ENCODE results near the gene RSL1D1.
"Not testable (repeated sequence)": the region's sequence is repeated elsewhere in the genome, so short reads cannot be mapped to it uniquely, and the experiment has no call there.

RSL1D1 gene

DNA sequence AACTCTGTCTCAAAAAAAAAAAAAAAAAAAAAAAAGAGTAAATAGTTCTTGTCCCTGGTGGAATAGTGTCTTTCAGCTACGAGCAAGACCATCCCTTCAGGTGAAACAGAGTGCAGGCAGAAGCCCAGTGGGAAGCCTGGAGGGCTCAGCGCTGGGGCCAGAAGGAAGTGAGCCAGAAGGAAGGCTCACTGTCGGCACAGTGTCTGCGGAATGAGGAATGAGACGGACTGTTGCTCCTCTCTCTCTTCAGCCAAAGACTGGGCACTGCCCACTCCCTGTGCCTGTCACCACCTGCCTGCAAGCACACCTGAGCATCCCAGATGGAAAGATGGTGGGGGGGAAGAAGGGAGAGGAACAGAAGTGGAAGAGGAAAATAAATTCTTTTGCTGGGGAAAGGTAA lies 7.5 kb downstream of the RSL1D1 start:
- DNase-seq (ENCODE audit: low spot score): no peak

DNA sequence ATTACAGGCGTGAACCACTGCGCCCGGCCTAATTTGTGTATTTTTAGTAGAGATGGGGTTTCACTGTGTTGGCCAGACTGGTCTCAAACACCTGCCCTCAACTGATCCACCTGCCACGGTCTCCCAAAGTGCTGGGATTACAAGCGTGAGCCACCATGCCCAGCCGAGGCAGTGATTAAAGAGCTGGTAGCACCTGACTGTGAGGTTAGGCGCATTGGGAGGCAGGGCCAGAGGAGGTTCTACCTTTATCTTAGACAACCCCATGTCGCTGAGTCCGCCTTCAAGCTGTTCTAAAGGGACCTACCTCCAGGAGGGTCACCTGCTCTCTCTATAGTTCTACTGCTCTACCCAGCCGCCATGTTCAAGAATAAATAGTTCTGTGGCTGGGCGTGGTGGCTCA lies 8.1 kb downstream of the RSL1D1 start:
- no peak for DNase-seq (ENCODE audit: low spot score)

DNA sequence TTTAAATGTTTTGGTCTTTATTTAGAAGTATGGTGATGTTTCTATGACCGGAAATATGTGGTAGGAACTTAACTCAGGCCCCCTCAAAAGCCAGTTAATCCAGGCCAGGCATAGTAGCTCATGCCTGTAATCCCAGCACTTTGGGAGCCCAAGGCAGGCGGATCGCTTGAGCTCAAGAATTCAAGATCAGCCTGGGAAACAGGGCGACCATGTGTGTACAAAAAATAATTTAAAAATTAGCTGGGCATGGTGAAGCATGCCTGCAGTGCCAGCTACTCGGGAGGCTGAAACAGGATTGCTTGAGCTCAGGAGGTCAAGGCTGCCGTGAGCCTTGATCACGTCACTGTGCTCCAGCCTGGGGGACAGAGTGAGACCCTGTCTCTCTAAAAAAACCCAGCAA lies 10.3 kb downstream of the RSL1D1 start:
- DNase-seq (ENCODE audit: low spot score): no peak

GRCh38 chr16:11836650-11837244 lies 14.6 kb downstream of the RSL1D1 start:
- no peak for DNase-seq (ENCODE audit: low spot score)

- no peak for DNase-seq (ENCODE audit: low spot score)
Measured at GRCh38 chr16:11835891-11836649, 15.3 kb downstream of the RSL1D1 start.

GRCh38 chr16:11835309-11835708 lies 16.0 kb downstream of the RSL1D1 start:
- no peak for DNase-seq (ENCODE audit: low spot score)

DNA sequence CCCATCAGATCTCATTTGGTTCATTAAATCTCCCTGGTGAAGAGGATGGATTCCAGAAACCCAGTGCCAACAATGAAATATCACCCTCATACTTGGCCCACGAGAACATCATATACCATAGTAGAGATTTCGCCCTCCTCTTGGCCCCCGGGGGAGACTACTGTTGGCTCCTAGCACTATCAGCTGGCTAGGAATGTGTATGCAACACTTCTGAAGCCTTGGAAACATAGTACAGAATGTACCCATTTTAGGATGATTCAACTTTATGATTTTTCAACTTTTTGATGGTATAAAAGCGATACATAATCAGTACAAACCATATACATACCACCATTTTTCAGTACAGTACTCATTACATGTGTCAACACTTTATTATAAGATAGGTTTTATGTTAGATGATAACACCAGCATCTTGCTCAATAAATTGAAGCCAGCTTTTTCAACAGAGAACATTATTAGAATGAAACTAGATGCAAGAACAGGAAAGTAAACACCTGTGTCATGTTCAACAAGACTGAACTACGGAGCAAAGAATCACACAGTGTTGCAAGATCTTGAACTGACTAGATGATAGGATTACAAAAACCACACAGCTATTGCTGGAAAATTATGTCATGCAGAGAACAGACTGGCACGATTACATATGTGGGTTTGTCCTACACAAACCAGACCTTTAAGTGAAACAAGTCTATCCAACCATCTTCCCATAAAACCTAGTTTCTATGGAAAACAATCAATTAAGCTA lies 17.2 kb downstream of the RSL1D1 start:
- DNase-seq (ENCODE audit: low spot score): no peak

- DNase-seq (ENCODE audit: low spot score): no peak
Measured at GRCh38 chr16:11828696-11829095, 22.6 kb downstream of the RSL1D1 start.

- not testable (repeated sequence) for DNase-seq (ENCODE audit: low spot score)
Measured at GRCh38 chr16:11825520-11826165, 25.7 kb downstream of the RSL1D1 start.

GRCh38 chr16:11824362-11824761 lies 27.0 kb downstream of the RSL1D1 start:
- DNase-seq (ENCODE audit: low spot score): no peak

- not testable (repeated sequence) for DNase-seq (ENCODE audit: low spot score)
Measured at GRCh38 chr16:11823645-11824044, 27.7 kb downstream of the RSL1D1 start.

GRCh38 chr16:11819798-11820197 lies 31.5 kb downstream of the RSL1D1 start:
- DNase-seq (ENCODE audit: low spot score): no peak

DNA sequence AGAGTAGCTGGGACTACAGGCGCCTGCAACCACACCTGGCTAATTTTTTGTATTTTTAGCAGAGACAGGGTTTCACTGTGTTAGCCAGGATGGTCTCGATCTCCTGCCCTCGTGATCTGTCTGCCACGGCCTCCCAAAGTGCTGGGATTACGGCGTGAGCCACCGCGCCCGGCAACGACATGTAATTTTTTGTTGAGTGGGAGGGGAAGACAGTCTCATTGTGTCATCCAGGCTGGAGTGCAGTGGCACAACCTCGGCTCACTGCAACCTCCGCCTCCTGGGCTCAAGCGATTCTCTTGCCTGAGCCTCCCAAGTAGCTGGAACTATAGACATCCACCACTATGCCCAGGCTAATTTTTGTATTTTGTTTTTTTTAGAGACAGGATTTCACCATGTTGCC lies 32.4 kb downstream of the RSL1D1 start:
- DNase-seq (ENCODE audit: low spot score): not testable (repeated sequence)

DNA sequence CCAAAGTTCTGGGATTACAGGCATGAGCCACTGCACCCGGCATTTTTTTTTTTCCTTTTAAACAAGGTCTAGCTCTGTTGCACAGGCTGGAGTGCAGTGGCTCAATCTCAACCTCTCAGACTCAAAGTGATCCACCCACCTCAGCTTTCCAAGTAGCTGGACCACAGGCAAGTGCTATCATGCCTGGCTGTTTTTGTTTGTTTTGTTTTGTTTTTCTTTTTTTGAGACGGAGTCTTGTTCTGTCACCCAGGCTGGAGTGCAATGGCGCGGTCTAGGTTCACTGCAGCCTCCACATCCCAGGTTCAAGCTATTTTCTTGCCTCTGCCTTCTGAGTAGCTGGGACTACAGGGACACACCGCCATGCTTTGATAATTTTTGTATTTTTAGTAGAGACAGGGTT lies 35.2 kb downstream of the RSL1D1 start:
- DNase-seq (ENCODE audit: low spot score): no peak

GRCh38 chr16:11814800-11815199 lies 36.5 kb downstream of the RSL1D1 start:
- not testable (repeated sequence) for DNase-seq (ENCODE audit: low spot score)

GRCh38 chr16:11806721-11807120 lies 44.6 kb downstream of the RSL1D1 start:
- DNase-seq (ENCODE audit: low spot score): no peak

- no peak for DNase-seq (ENCODE audit: low spot score)
Measured at GRCh38 chr16:11805556-11805955, 45.8 kb downstream of the RSL1D1 start.

- DNase-seq (ENCODE audit: low spot score): no peak
Measured at GRCh38 chr16:11801481-11802021, 49.8 kb downstream of the RSL1D1 start.

DNA sequence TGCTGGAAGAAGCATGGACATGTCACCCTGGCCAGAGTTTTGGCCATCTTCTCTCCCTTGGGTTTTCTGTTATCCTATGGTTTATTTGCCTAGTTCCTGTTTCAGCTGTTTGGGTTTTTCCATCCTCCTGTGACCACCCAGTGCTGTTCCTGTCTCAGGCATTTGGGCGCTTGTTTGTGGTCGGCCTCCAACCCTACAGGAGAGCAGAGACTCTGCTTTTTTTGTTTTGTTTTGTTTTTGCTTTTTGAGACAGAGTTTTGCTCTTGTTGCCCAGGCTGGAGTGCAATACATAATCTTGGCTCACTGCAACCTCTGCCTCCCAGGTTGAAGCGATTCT lies 51.0 kb downstream of the RSL1D1 start:
- no peak for DNase-seq (ENCODE audit: low spot score)

DNA sequence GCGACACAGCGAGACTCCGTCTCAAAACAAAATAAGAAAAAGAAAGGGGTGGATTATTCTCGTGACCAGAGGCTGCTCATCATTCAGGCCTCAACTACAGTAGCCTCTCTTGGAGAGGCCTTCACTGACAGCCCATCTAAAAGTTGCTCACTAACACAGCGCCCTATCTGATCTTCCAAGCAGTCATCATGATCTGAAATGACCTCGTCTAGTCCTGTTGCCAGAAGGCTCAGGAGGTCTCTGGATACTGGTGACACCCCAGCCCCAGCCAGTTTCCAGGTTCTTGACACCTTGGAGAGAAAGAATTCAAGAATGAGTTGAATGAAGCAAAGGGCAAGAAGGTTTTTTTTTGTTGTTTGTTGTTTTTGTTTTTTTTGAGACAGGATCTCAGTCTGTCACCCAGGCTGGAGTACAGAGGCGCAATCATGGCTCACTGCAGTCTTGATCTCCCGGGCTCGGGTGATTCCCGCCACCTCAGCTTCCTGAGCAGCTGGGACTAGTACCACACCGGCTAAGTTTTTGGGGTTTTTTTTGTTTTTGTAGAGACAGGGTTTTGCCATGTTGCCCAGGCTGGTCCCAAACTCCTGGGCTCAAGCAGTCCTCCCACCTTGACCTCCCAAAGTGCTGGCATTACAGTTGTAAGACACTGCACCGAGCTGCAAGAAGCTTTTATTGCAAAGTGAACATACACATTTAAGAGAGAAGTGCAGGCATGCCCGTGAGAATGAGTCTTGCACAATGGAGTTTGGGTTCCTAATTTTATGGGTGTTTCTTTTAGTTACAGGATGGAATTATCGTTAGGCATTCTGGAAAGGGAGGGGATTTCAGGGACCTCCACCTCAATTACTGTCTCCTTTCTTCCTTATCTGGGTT lies 51.6 kb downstream of the RSL1D1 start:
- no peak for DNase-seq (ENCODE audit: low spot score)

- DNase-seq (ENCODE audit: low spot score): no peak
Measured at GRCh38 chr16:11799017-11799381, 52.3 kb downstream of the RSL1D1 start.

DNA sequence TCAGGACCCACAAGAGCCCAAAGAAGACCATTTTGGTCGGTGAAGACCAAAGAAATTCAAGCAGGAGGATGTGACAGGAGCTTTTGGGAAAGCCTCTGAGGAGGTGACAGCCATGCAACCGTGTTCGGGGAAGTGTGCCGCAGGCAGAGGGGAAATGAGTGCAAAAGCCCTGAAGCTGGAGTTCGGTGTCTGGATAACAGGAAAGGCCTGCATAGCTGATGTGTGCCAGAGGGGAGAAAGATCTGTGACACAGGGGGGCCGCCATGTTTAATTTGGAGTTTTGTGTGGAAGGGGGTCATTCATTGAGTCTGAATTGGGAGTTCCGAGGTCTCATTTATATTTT lies 53.4 kb downstream of the RSL1D1 start:
- no peak for DNase-seq (ENCODE audit: low spot score)
